ENCODE data around the gene GRHPR. TPM values are rescaled to one million over a fixed set of nuclear protein-coding genes. Genes with fewer than 3 reads are reported as not detected.

GRHPR gene
- polyA plus RNA-seq, 2 of the 4 experiments (the other 2 are of a cell fraction) = 111 to 146 TPM

DNA sequence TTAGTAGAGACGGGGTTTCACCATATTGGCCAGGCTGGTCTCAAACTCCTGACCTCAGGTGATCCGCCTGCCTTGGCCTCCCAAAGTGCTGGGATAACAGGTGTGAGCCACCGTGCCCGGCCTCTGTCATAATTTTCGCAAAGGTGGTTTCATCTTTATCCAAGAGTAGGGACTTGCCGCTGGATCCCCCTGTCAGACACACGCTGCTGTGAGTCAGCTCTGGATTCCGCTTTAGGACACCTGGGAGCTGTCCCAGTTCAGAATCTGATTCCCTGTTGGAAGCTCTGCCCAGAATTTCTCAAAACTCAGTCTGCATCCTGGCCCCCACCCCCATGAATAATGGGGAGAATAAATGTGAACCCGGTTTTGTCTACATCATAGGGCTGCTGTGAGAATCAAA lies 17.9 kb upstream of the GRHPR start:
- Histone ChIP-seq H3K27ac (no peak overlapping the region), H3K4me3 (no peak overlapping the region), H3K9me3 (no peaks in the 10 kb centered on the region), H3K4me1 (no peaks in the 10 kb centered on the region), H3K4me2 (no peak overlapping the region)
- TF ChIP-seq EHMT2 (IDR thresholded peaks at IDR 0.05; ENCODE audit: low read depth) (no peak), ZNF302 (CRISPR knock-in tag; IDR thresholded peaks at IDR 0.05) (no peak), PHF8 (IDR thresholded peaks at IDR 0.05; ENCODE audit: borderline replicate concordance, low read depth) (no peak), CBX2 (IDR thresholded peaks at IDR 0.05; ENCODE audit: borderline replicate concordance, low read depth) (no peak)
- ChIA-PET POLR2A (interaction anchor here (1.3 kb wide), 1 partner anchor 18 kb away, joined by 4 read pairs; the partner anchor contains the start of gene GRHPR), CTCF (interaction anchor here (0.6 to 3.6 kb wide), 4 partner anchors 10 to 877 kb away, joined by 3 to 21 read pairs (median 6); no protein-coding TSS in a partner anchor)
- WGBS (ENCODE audit: missing lambda C conversion rate) = 84% methylated on average over 9 of the region's 9 CpGs
- no peak for ATAC-seq
- no peak for DNase-seq (ENCODE audit: low read depth in 1 of 2, low spot score in 1 of 2)
- no peak for FAIRE-seq

GRCh38 chr9:37405350-37405749 lies 17.1 kb upstream of the GRHPR start:
- DNase-seq (ENCODE audit: low read depth in 1 of 2, low spot score in 1 of 2) (no peak), ATAC-seq (no peak), FAIRE-seq (no peak)
- CTCF ChIA-PET = interaction anchor here (3.5 to 3.6 kb wide), 2 partner anchors 10 to 11 kb away, joined by 10 to 21 read pairs; no protein-coding TSS in a partner anchor
- H3K4me3 ChIP-seq = no peak overlapping the region
- H3K9me3 ChIP-seq = no peaks in the 10 kb centered on the region
- no peaks in the 10 kb centered on the region for H3K4me1 ChIP-seq
- H3K4me2 ChIP-seq = no peak overlapping the region
- WGBS (ENCODE audit: missing lambda C conversion rate) = 79% methylated on average over 3 of the region's 3 CpGs
- POLR2A ChIA-PET = no interaction called here
- TF ChIP-seq MAZ (IDR thresholded peaks at IDR 0.05; ENCODE audit: borderline replicate concordance, low read depth, low read length) (no peak), NR3C1 (IDR thresholded peaks at IDR 0.05) (no peak), ELK1 (IDR thresholded peaks at IDR 0.05; ENCODE audit: low read depth, low read length) (no peak), CHD2 (IDR thresholded peaks at IDR 0.05; ENCODE audit: low read length, partially characterized antibody) (no peak), CBX2 (IDR thresholded peaks at IDR 0.05; ENCODE audit: borderline replicate concordance, low read depth) (no peak), HOXB13 (CRISPR knock-in tag; IDR thresholded peaks at IDR 0.05; ENCODE audit: low read depth) (no peak), MYC (IDR thresholded peaks at IDR 0.05; ENCODE audit: borderline replicate concordance, low read length) (no peak), CEBPB (IDR thresholded peaks at IDR 0.05) (no peak), HOXB5 (CRISPR knock-in tag; IDR thresholded peaks at IDR 0.05) (no peak), RFX5 (IDR thresholded peaks at IDR 0.05) (no peak), FOXS1 (CRISPR knock-in tag; IDR thresholded peaks at IDR 0.05) (no peak), EHF (CRISPR knock-in tag; IDR thresholded peaks at IDR 0.05) (no peak), HMGXB4 (CRISPR knock-in tag; IDR thresholded peaks at IDR 0.05; ENCODE audit: borderline replicate concordance) (no peak), CTCF (IDR thresholded peaks at IDR 0.05) (no peak), MAX (IDR thresholded peaks at IDR 0.05) (no peak), SREBF2 (IDR thresholded peaks at IDR 0.05) (no peak), EP300 (IDR thresholded peaks at IDR 0.05) (no peak), E2F6 (IDR thresholded peaks at IDR 0.05; ENCODE audit: borderline replicate concordance, low read depth) (no peak), ESRRA (IDR thresholded peaks at IDR 0.05; ENCODE audit: borderline replicate concordance, low read length) (no peak)
- TF ChIP-seq, protein P1, sequence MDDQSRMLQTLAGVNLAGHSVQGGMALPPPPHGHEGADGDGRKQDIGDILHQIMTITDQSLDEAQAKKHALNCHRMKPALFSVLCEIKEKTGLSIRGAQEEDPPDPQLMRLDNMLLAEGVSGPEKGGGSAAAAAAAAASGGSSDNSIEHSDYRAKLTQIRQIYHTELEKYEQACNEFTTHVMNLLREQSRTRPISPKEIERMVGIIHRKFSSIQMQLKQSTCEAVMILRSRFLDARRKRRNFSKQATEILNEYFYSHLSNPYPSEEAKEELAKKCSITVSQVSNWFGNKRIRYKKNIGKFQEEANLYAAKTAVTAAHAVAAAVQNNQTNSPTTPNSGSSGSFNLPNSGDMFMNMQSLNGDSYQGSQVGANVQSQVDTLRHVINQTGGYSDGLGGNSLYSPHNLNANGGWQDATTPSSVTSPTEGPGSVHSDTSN (IDR thresholded peaks at IDR 0.05) = no peak
- no peak overlapping the region for H3K27ac ChIP-seq

Data from A549 (cell line).